ENCODE measurements around the gene ISCA1.

DNA sequence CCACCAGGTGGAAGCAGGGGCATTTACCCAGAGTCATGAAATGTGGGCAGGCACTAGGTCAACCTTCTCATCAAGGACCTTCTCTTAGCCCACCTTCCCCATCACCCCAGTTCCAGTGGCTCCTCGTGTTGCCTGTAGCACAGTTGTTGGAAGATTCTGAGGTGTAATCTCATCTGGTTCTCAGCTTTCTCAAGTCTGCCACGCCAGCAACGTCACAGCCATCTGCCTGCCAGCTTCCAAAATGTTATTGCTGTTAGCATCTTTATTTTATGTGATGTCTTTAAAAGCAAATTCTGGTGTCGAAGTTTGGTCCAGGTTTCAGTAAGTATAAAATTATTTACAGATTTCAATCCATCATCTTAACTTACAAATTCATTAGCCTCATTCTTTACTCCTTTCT lies 33.6 kb downstream of the ISCA1 start:
- no peak for TF ChIP-seq POLR2A (IDR thresholded peaks at IDR 0.05; ENCODE audit: low read depth, low read length)
- no peak for TF ChIP-seq TAF1 (IDR thresholded peaks at IDR 0.05; ENCODE audit: borderline replicate concordance, low read depth, low read length)
- TF ChIP-seq POLR2AphosphoS5 (IDR thresholded peaks at IDR 0.05; ENCODE audit: low read depth, low read length): no peak
